ENCODE results near the gene LGMN.

DNA sequence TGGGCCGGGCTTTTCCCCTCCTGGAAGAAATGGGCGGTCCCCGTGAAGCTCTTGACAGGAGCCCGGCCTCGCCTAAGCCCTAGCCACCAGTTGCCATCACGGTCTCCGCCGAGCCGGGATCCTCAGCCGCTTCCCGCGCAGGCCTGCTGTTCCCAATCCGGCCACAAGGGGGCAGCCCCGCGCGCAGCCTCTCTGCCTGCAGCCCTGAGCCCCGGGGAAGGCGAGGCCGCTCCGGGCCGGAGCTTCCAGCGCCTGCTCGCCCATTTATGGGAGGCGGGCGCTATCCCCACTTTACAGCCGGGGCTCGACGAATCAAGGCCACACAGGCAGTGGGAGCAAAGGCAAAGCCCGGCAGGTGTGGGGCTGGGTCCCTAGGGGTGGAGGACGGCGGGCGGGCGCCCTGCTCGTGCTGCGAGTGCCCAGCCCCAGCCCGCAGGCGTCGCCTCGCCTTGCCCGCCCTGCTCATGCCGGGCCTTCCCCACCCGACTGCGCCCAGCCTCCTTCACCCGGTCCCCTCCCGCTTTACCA, 61.5 kb downstream of the LGMN start:
- TF ChIP-seq CTCF (IDR thresholded peaks at IDR 0.05; ENCODE audit: insufficient read depth, low read length, poor library complexity, severe bottlenecking), result peak; percentile 90
- no peak for TF ChIP-seq EZH2phosphoT487 (conservative IDR thresholded peaks at IDR 0.05; ENCODE audit: low read length)
